ENCODE data around the gene DHRS1.

The DHRS1 gene

GRCh38 chr14:24339284-24340151 lies 39.9 kb upstream of the DHRS1 start, which contains the start of gene RIPK3:
TSS of gene RIPK3 (minus strand) at chr14:24339991. CDS start at chr14:24339826, 165 bp downstream.
- DNase-seq (ENCODE audit: low read depth): peak; percentile 53
- TF ChIP-seq CTCF (IDR thresholded peaks at IDR 0.05; ENCODE audit: insufficient read depth, low read depth, low read length, missing control alignments): no peak
- peak within 1 kb of the TSS; percentile 73 for H3K4me3 ChIP-seq (ENCODE audit: low read length)

GRCh38 chr14:24338843-24339242 lies 39.3 kb upstream of the DHRS1 start:
- DNase-seq (ENCODE audit: low read depth): no peak
- no peak overlapping the region for H3K4me3 ChIP-seq (ENCODE audit: low read length)
- no peak for TF ChIP-seq CTCF (IDR thresholded peaks at IDR 0.05; ENCODE audit: insufficient read depth, low read depth, low read length, missing control alignments)

- TF ChIP-seq CTCF (IDR thresholded peaks at IDR 0.05; ENCODE audit: insufficient read depth, low read depth, low read length, missing control alignments): no peak
- H3K4me3 ChIP-seq (ENCODE audit: low read length): no peak overlapping the region
These were observed 38.2 kb upstream of the DHRS1 start for GRCh38 chr14:24337824-24338175.

GRCh38 chr14:24337144-24337823 lies 37.7 kb upstream of the DHRS1 start:
- no peak for DNase-seq (ENCODE audit: low read depth)
- TF ChIP-seq CTCF (IDR thresholded peaks at IDR 0.05; ENCODE audit: insufficient read depth, low read depth, low read length, missing control alignments): no peak
- H3K4me3 ChIP-seq (ENCODE audit: low read length): no peak overlapping the region

More at GRCh38 chr14:24337824-24338175, 38.2 kb upstream of the DHRS1 start:
- DNase-seq (ENCODE audit: low read depth): no peak

- no peak overlapping the region for H3K4me3 ChIP-seq (ENCODE audit: low read length)
These were observed 36.0 kb upstream of the DHRS1 start for GRCh38 chr14:24335461-24336171.

More at GRCh38 chr14:24335461-24336171, 36.0 kb upstream of the DHRS1 start:
- DNase-seq (ENCODE audit: low read depth): no peak
- no peak for TF ChIP-seq CTCF (IDR thresholded peaks at IDR 0.05; ENCODE audit: insufficient read depth, low read depth, low read length, missing control alignments)
